Hippocampal formation (tissue), 2 donors: ENCODE data around the gene STMN3.
"Not testable (repeated sequence)": the region's sequence is repeated elsewhere in the genome, so short reads cannot be mapped to it uniquely, and the experiment has no call there.

ENCODE experiments used
- DNase-seq, 2 donors: peaks; one replicate each; lab custom pipeline; 2025; lab: John Stamatoyannopoulos, UW

The STMN3 gene

GRCh38 chr20:63635431-63636141, 17.6 kb downstream of the STMN3 start:
- DNase-seq, result no peak

- DNase-seq, result no peak
Measured at GRCh38 chr20:63633732-63634131, 19.5 kb downstream of the STMN3 start.

DNA sequence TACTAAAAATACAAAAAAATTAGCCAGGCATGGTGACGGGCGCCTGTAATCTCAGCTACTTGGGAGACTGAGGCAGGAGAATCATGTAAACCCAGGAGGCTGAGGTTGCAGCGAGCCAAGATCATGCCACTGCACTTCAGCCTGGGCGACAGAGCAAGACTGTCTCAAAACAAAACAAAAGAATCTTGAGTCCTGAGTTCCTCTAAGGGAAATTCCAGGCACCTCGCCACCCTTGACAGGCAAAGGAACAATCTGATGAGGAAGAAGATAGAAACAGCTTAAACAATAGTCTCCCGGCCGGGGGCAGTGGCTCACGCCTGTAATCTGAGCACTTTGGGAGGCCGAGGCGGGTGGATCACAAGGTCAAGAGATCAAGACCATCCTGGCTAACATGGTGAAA, 21.8 kb downstream of the STMN3 start:
- DNase-seq, result not testable (repeated sequence)

GRCh38 chr20:63630956-63631355, 22.3 kb downstream of the STMN3 start:
- not testable (repeated sequence) for DNase-seq

DNA sequence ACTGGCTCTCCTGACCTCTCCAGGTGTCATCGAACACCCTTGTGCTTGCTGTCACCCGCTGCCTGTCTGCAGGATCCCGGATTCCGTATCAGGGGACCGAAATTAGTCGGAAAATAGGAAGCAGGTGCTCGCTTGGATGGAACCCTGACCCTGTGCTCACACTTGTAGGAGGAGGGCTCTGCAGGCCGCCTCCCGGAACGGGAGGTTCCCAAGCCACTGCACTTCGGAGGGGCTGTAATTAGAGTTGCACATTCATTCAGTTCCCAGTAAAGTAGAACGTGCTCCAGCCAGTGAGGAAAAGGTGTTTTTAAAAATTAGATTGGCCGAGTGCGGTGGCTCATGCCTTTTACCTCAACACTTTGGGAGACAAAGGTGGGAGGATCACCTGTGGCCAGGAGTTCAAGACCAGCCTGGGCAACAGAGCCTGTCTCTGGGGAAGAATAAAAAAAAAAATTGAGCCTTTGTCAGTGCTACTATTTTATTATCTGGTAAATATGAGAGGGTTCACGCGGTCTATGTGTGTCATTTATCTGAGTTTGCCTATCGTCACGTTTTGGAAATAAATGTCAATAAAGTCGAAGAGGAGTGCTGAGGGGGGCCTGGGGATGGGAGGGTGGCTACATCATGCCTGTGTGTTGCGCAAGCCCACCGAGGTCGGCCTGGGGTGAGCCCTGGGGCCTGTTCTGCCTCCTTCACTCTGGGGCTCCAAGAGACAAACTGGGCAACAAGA, 24.8 kb downstream of the STMN3 start:
- no peak for DNase-seq

- no peak for DNase-seq
Measured at GRCh38 chr20:63627751-63628245, 25.4 kb downstream of the STMN3 start.

- DNase-seq, result peak; percentile 71 to 85
Measured at GRCh38 chr20:63627129-63627750, 26.0 kb downstream of the STMN3 start.

DNA sequence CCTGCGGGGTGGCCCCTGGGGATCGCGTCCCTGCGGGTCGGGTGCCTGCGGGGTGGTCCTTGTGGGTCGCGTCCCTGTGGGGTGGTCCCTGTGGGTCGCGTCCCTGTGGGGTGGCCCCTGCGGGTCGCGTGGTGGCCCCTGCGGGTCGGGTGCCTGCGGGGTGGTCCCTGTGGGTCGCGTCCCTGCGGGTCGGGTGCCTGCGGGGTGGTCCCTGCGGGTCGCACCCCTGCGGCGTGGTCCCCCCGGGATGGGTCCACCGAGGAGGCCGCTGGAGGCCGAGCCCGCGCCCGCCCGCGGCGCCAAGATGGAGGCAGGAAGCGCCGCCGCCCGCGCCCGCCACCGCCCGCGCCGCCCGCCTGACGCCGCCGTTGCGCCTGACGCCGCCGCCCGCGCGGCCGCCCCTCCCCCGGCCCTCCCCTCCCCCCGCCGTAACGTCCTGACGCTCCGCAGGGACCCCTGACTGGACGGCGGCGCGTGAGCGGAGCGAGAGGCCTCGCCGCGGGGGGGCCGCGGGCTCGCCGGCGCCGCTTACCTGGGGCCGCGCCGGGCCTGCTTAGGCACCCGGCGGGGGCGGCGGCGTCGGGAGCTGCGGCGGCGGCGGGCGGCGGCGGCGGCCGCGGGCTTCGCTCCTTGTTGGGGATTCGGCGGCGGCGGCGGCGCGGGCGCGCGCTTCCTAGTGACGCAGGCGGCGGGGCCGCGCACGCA, 26.6 kb downstream of the STMN3 start, which contains the start of gene GMEB2:
Gene GMEB2 (minus strand): TSS at position 678 of the 705 bp plus-strand sequence. CDS start 7,704 bp downstream, outside the sequence.
- DNase-seq, result peak; percentile 66 to 78

DNA sequence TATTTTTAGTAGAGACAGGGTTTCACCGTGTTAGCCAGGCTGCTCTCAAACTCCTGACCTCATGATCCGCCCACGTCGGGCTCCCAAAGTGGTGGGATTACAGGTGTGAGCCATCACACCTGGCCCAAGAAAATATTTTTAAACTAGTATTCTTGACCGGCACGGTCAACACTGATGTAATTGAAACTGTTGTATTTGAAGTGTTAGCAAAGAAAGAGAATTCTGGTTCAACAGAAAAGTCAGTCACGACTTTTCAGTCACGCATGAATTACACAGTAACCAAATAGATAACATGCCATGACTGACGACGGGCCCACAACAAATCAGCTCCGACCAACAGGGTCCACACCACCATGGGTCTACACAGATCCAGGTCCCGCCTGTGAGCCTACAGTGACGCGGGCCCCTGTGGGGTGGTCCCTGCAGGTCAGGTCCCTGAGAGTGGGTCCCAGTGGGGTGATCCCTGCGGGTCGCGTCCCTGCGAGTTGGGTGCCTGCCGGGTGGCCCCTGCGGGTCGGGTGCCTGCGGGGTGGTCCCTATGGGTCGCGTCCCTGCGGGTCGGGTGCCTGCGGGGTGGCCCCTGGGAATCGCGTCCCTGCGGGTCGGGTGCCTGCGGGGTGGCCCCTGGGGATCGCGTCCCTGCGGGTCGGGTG, 27.3 kb downstream of the STMN3 start:
- no peak for DNase-seq

DNA sequence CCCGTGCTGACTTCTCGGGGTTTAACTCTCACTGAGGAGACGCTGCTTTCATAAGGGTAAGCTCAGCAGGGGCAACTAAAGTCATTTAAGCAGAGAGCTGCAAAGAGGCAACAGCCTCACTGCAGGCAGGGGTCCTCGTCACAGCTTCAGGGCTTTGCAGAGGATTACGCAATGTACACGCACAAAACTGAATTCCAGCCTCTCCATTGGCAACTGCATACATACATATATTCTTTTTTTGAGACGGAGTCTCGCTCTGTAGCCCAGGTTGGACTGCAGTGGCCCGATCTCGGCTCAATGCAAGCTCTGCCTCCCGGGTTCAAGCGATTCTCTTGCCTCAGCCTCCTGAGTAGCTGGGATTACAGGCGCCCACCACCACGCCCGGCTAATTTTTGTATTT, 28.7 kb downstream of the STMN3 start:
- no peak for DNase-seq

- no peak for DNase-seq
Measured at GRCh38 chr20:63622732-63623131, 30.5 kb downstream of the STMN3 start.

DNA sequence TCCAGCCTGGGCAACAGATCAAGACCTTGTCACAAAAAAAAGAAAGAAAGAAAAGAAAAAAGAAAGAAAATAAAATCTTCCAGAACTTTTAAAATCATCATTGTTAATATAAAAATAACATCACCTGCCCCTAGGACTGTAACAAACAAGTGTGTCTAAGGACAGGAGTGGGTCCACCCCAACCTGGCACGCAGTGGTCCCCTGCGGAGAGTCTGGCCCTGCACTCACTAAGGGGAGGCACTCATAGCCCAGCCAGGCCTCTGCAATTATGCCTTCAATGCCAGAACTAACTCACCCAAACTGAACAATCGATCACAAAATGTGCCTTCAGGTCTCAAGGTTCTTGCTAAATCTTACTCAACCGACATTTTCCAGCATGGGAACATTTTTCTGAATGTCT, 31.1 kb downstream of the STMN3 start:
- no peak for DNase-seq

- no peak for DNase-seq
Measured at GRCh38 chr20:63620991-63621390, 32.2 kb downstream of the STMN3 start.

DNA sequence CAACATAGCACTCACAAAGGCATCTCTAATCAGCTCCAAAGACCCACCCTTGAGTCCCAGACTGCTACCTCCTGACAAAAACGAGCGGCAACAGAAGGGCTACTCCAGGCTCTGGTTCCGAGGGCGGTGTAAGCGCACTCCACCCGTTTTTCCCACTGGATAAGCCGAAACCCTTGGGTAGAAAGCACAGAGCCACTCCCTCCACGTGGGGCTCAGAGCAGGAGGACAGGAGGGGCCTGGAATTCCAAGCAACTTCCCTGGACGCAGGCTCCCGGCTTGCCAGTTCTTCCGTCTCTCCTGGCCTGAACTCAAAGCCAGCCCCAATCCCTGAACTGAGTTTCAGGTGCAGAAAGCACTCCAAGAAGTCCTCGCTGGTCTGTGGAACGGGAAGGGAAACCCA, 33.7 kb downstream of the STMN3 start:
- DNase-seq, result no peak

DNA sequence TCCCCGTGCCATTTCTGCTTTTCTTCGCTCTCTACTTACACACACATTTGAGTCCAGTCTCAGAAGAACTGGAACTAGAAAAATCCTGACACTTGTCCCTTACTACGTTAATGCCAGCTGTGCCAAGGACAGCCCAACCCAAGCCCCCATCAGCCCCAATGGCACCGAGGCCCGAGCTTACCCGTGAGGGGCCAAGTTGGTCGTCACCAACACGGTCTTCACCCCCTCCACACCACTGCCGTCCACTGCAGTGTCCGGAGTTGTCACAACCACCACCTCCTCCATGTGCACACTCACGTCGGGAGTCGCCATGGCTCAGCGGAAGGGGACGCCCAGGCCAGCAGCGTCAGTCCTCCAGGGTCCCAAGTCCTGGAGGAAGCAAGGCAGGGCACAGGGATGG, 34.1 kb downstream of the STMN3 start:
- no peak for DNase-seq

- DNase-seq, result no peak
Measured at GRCh38 chr20:63618291-63618980, 34.8 kb downstream of the STMN3 start.

GRCh38 chr20:63617876-63618265, 35.4 kb downstream of the STMN3 start:
- DNase-seq, result no peak

DNA sequence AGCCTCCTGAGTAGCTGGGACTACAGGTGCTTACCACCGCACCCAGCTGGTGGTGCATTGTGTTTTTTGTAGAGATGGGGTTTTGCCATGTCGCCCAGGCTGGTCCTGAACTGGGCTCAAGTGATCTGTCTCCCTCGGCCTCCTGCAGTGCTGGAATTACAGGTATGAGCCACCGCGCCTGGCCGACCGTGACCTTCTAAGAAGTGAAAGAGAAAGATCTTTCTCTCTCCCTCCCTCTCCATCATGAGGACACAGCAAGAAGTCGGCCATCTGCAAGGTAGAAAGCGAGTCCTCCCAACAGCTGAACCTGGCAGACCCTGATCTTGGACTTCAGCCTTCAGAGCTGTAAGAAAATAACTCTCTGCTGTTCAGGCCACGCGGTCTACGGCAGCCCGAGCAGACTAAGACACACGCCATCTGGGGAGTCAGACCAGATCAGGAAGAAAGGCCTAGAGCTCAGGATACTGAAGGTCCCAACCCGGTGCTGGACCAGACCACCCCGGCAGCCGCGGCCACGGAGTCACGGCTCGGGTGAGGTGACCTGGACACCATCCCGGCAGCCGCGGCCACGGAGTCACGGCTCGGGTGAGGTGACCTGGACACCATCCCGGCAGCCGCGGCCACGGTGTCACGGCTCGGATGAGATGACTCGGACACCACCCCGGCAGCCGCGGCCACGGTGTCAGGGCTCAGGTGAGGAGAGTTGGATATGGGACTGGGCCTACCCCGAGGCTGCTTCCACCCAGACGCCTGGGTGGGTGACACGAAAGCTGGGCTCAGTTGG, 35.9 kb downstream of the STMN3 start:
- DNase-seq, result no peak

DNA sequence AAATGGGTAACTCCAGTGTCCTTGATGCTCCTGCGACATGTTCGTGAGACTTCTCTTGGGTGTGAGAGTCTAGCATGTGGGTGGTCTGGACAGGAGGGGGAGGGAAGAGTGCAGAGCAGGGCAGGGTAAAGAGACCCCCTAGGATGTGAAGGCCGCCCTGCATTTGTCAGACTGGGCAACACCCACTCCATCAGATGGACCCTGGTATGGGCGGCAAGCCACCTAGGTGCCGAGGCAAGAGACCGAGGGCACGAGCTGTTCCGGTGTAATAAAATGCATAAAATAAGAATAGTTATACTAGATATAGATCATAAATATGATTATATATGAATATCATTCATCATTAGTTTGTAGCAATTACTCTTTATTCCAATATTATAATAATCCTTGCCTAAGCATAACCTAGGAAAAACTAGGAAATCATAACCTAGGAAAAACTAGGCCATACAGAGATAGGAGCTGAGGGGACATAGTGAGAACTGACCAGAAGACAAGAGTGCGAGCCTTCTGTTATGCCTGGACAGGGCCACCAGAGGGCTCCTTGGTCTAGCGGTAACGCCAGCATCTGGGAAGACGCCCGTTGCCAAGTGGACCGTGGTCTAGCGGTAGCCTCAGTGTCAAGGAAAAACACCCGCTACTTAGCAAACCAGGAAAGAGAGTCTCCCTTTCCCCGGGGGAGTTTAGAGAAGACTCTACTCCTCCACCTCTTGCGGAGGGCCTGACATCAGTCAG, 39.2 kb downstream of the STMN3 start:
- DNase-seq, result not testable (repeated sequence)
